DOHH2 (cell line): ENCODE data around the gene MGAT5.

ENCODE experiments used
- H3F3A ChIP-seq: fragments of 200-600 bp; sonication (generic), shearing (Covaris generic); 2 replicates; pipeline ENCODE4 v1.6.0; 2016; ENCODE audit warnings: antibody characterized with exemption, mild to moderate bottlenecking; ENCODE audit not compliant: control insufficient read depth, insufficient read depth
- H3K27ac ChIP-seq: fragments of 200-600 bp; sonication (generic); 2 replicates; pipeline ENCODE4 v1.5.1; 2014; ENCODE audit warnings: low read depth, mild to moderate bottlenecking, low read length, moderate library complexity
- H3K27me3 ChIP-seq: fragments of 200-600 bp; sonication (generic); 2 replicates; pipeline ENCODE4 v1.6.1; 2014; ENCODE audit warnings: mild to moderate bottlenecking, low read length, mixed read lengths; ENCODE audit not compliant: control insufficient read depth
- H3K36me3 ChIP-seq: fragments of 200-600 bp; sonication (generic); 2 replicates; pipeline ENCODE4 v1.6.1; 2014; ENCODE audit warnings: mild to moderate bottlenecking, low read length, moderate library complexity, mixed read lengths; ENCODE audit not compliant: control insufficient read depth
- H3K4me1 ChIP-seq: fragments of 200-600 bp; sonication (generic); 2 replicates; pipeline ENCODE4 v1.6.1; 2014; ENCODE audit warnings: mild to moderate bottlenecking, low read length, mixed read lengths; ENCODE audit not compliant: control insufficient read depth
- H3K4me2 ChIP-seq: fragments of 200-600 bp; sonication (generic); 2 replicates; pipeline ENCODE4 v1.6.0; 2014; ENCODE audit warnings: mild to moderate bottlenecking, low read length, moderate library complexity
- H3K4me3 ChIP-seq: fragments of 200-600 bp; sonication (generic); 2 replicates; pipeline ENCODE4 v1.5.1; 2014; ENCODE audit warnings: mild to moderate bottlenecking, low read length, mixed read lengths
- H3K79me2 ChIP-seq: fragments of 200-600 bp; sonication (generic); 2 replicates; pipeline ENCODE4 v1.6.1; 2014; ENCODE audit warnings: mild to moderate bottlenecking, low read length, mixed read lengths; ENCODE audit not compliant: control insufficient read depth
- H3K9me2 ChIP-seq: fragments of 200-600 bp; sonication (generic); replicated peaks from 2 replicates; pipeline ENCODE4 v1.6.1; 2014; ENCODE audit warnings: mild to moderate bottlenecking, low read length, mixed read lengths; ENCODE audit not compliant: control insufficient read depth
- H3K9me3 ChIP-seq: fragments of 200-600 bp; sonication (generic); 2 replicates; pipeline ENCODE4 v1.6.1; 2014; ENCODE audit warnings: antibody characterized with exemption, low read length, mixed read lengths; ENCODE audit not compliant: control insufficient read depth, insufficient read depth
- H4K20me1 ChIP-seq: fragments of 200-600 bp; sonication (generic); 2 replicates; pipeline ENCODE4 v1.6.0; 2014; ENCODE audit warnings: low read depth, mild to moderate bottlenecking, antibody characterized with exemption, low read length, moderate library complexity; ENCODE audit not compliant: control insufficient read depth, insufficient read depth
- CTCF ChIP-seq: fragments of 200-600 bp; sonication (generic); IDR thresholded peaks from one replicate; pipeline ENCODE4 v1.5.1; 2014; ENCODE audit warnings: antibody characterized with exemption, mild to moderate bottlenecking, low read depth, low read length; ENCODE audit not compliant: poor library complexity, severe bottlenecking
- EZH2phosphoT487 ChIP-seq: fragments of 200-600 bp; sonication (generic); IDR thresholded peaks from 2 replicates; pipeline ENCODE4 v1.6.1; 2017; ENCODE audit warnings: borderline replicate concordance, mild to moderate bottlenecking, antibody characterized with exemption, low read length, moderate library complexity, mixed read lengths

The MGAT5 gene

GRCh38 chr2:134460583-134460998 is 206.7 kb downstream of the MGAT5 start:
- no peaks in the 10 kb centered on the region for H3F3A ChIP-seq
- H4K20me1 ChIP-seq: no peaks in the 10 kb centered on the region
- no peaks in the 10 kb centered on the region for H3K79me2 ChIP-seq
- no peak overlapping the region for H3K27ac ChIP-seq
- H3K9me2 ChIP-seq: no peaks in the 10 kb centered on the region
- no peaks in the 10 kb centered on the region for H3K27me3 ChIP-seq
- H3K4me1 ChIP-seq: no peaks in the 10 kb centered on the region
- TF ChIP-seq CTCF: peak; percentile 76
- no peak for TF ChIP-seq EZH2phosphoT487
- H3K4me2 ChIP-seq: no peak overlapping the region
- no peaks in the 10 kb centered on the region for H3K9me3 ChIP-seq
- no peak overlapping the region for H3K4me3 ChIP-seq
- H3K36me3 ChIP-seq: no peaks in the 10 kb centered on the region

- H4K20me1 ChIP-seq: no peaks in the 10 kb centered on the region
- no peaks in the 10 kb centered on the region for H3K4me1 ChIP-seq
- H3K4me3 ChIP-seq: no peak overlapping the region
- H3F3A ChIP-seq: no peaks in the 10 kb centered on the region
- H3K9me3 ChIP-seq: no peaks in the 10 kb centered on the region
- H3K36me3 ChIP-seq: no peaks in the 10 kb centered on the region
- no peaks in the 10 kb centered on the region for H3K27me3 ChIP-seq
- no peaks in the 10 kb centered on the region for H3K9me2 ChIP-seq
- TF ChIP-seq CTCF: no peak
- TF ChIP-seq EZH2phosphoT487: no peak
- no peak overlapping the region for H3K27ac ChIP-seq
- no peak overlapping the region for H3K4me2 ChIP-seq
- no peaks in the 10 kb centered on the region for H3K79me2 ChIP-seq
These were observed 207.6 kb downstream of the MGAT5 start for GRCh38 chr2:134461511-134461910.

GRCh38 chr2:134462275-134462674 is 208.4 kb downstream of the MGAT5 start:
- H3K4me3 ChIP-seq: no peak overlapping the region
- H3K4me2 ChIP-seq: no peak overlapping the region
- H3F3A ChIP-seq: no peaks in the 10 kb centered on the region
- H4K20me1 ChIP-seq: no peaks in the 10 kb centered on the region
- no peaks in the 10 kb centered on the region for H3K36me3 ChIP-seq
- H3K27me3 ChIP-seq: no peaks in the 10 kb centered on the region
- H3K79me2 ChIP-seq: no peaks in the 10 kb centered on the region
- no peaks in the 10 kb centered on the region for H3K4me1 ChIP-seq
- TF ChIP-seq EZH2phosphoT487 (no peak), CTCF (no peak)
- no peaks in the 10 kb centered on the region for H3K9me2 ChIP-seq
- no peaks in the 10 kb centered on the region for H3K9me3 ChIP-seq
- H3K27ac ChIP-seq: no peak overlapping the region
